ENCODE data around the gene RNPEPL1. TPM values are rescaled to one million over a fixed set of nuclear protein-coding genes. Genes with fewer than 3 reads are reported as not detected.

Gene RNPEPL1
- total RNA-seq, 2 donors from 2014 or later, result 74.0 to 77.3 TPM

GRCh38 chr2:240629968-240630770 is 61.9 kb downstream of the RNPEPL1 start:
- Mint-ChIP-seq H3K27ac (no peak overlapping the region), H3K36me3 (ENCODE audit: insufficient read depth in 2 of 2) (peaks cover 17 to 19% of the 10 kb centered on the region in 2 donors), H3K4me3 (no peak overlapping the region), H3K27me3 (ENCODE audit: low read depth) (no peaks in the 10 kb centered on the region), H3K9me3 (peaks cover 12 to 15% of the 10 kb centered on the region in 2 donors), H3K4me1 (ENCODE audit: low read depth) (peaks cover 23% of the 10 kb centered on the region)
- DNase-seq (no peak), ATAC-seq (replicated peaks in 1 of 2) (no peak)

Other genes starting within 250 kb of the RNPEPL1 start
- 1 to 10 TPM; 3.2 to 3.6 TPM for gene GPC1, start 132.8 kb upstream of the RNPEPL1 start, total RNA-seq
- 10 to 100 TPM; 31.6 to 44.9 TPM for gene ANKMY1, start 10.5 kb upstream of the RNPEPL1 start, total RNA-seq
- gene DUSP28, start 8.1 kb upstream of the RNPEPL1 start, total RNA-seq, result 1 to 10 TPM; 7.1 to 7.3 TPM
- 10 to 100 TPM; 36.9 to 43.7 TPM for gene CAPN10, start 18.2 kb downstream of the RNPEPL1 start, total RNA-seq
- gene GPR35, start 57.0 kb downstream of the RNPEPL1 start, total RNA-seq, result 10 to 100 TPM; 48.2 to 50.7 TPM
- gene AQP12B, start 114.4 kb downstream of the RNPEPL1 start, total RNA-seq, result not detected
- gene AQP12A, start 123.4 kb downstream of the RNPEPL1 start, total RNA-seq, result not detected